Gastroesophageal sphincter (tissue), 3 donors: Measurements from ENCODE around the gene AHNAK2.

Experiments used
- POLR2A ChIP-seq, 2 donors: fragments of 450-650 bp; IDR thresholded peaks; one replicate each; pipeline ENCODE4 v1.6.1; 2017; ENCODE audit warnings: antibody characterized with exemption in 2 of 2, mild to moderate bottlenecking in 2 of 2, moderate library complexity in 1 of 2
- POLR2AphosphoS5 ChIP-seq: sonication (generic); formaldehyde crosslinking; IDR thresholded peaks from one replicate; pipeline ENCODE4 v1.6.1; 2017; ENCODE audit warnings: antibody characterized with exemption
- TF ChIP-seq, protein P1 (sequence below), 4 experiments: fragments of 200-600 bp in 2 of 4; fragments of 450-650 bp in 2 of 4; sonication (generic) in 1 of 4; IDR thresholded peaks; one replicate each; pipeline ENCODE4 v1.5.1; 2017 to 2019; ENCODE audit warnings: antibody characterized with exemption in 4 of 4, mild to moderate bottlenecking in 2 of 4, moderate library complexity in 2 of 4

GRCh38 chr14:104954746-104955395, 23.3 kb downstream of the AHNAK2 start:
- no peak for TF ChIP-seq POLR2A (IDR thresholded peaks at IDR 0.05)
- TF ChIP-seq, protein P1, sequence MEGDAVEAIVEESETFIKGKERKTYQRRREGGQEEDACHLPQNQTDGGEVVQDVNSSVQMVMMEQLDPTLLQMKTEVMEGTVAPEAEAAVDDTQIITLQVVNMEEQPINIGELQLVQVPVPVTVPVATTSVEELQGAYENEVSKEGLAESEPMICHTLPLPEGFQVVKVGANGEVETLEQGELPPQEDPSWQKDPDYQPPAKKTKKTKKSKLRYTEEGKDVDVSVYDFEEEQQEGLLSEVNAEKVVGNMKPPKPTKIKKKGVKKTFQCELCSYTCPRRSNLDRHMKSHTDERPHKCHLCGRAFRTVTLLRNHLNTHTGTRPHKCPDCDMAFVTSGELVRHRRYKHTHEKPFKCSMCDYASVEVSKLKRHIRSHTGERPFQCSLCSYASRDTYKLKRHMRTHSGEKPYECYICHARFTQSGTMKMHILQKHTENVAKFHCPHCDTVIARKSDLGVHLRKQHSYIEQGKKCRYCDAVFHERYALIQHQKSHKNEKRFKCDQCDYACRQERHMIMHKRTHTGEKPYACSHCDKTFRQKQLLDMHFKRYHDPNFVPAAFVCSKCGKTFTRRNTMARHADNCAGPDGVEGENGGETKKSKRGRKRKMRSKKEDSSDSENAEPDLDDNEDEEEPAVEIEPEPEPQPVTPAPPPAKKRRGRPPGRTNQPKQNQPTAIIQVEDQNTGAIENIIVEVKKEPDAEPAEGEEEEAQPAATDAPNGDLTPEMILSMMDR (IDR thresholded peaks at IDR 0.05) = no peak
- no peak for TF ChIP-seq POLR2AphosphoS5
